HG03064 (cell line): ENCODE results near the gene MICA.
"Not testable (repeated sequence)": the region's sequence is repeated elsewhere in the genome, so short reads cannot be mapped to it uniquely, and the experiment has no call there.

ENCODE experiments used
- ATAC-seq: cut with Tn5 transposase; IDR thresholded peaks from one replicate; pipeline ENCODE4 v1.9.1; 2021; ENCODE audit warnings: low read depth; ENCODE audit not compliant: unreplicated experiment

MICA gene

GRCh38 chr6:31379850-31380249, 23.5 kb upstream of the MICA start:
- ATAC-seq: no peak

- no peak for ATAC-seq
These were observed 21.7 kb upstream of the MICA start for GRCh38 chr6:31381666-31382065.

GRCh38 chr6:31383149-31383548, 20.2 kb upstream of the MICA start:
- ATAC-seq: no peak

- no peak for ATAC-seq
These were observed 18.4 kb upstream of the MICA start for GRCh38 chr6:31385041-31385440.

GRCh38 chr6:31386099-31386498, 17.3 kb upstream of the MICA start:
- no peak for ATAC-seq

- ATAC-seq: no peak
These were observed 16.4 kb upstream of the MICA start for GRCh38 chr6:31386977-31387376.

- not testable (repeated sequence) for ATAC-seq
These were observed 14.2 kb upstream of the MICA start for GRCh38 chr6:31388916-31389801.

GRCh38 chr6:31389802-31390132, 13.6 kb upstream of the MICA start:
- not testable (repeated sequence) for ATAC-seq

GRCh38 chr6:31393932-31394331, 9.5 kb upstream of the MICA start:
- no peak for ATAC-seq

- ATAC-seq: no peak
These were observed 9.0 kb upstream of the MICA start for GRCh38 chr6:31394381-31394780.

- no peak for ATAC-seq
These were observed 7.6 kb upstream of the MICA start for GRCh38 chr6:31395832-31396231.

GRCh38 chr6:31396422-31397152, 6.8 kb upstream of the MICA start:
- no peak for ATAC-seq

GRCh38 chr6:31397153-31397499, 6.3 kb upstream of the MICA start:
- ATAC-seq: not testable (repeated sequence)

- no peak for ATAC-seq
These were observed 5.4 kb upstream of the MICA start for GRCh38 chr6:31397901-31398525.

- ATAC-seq: no peak
These were observed 3.6 kb upstream of the MICA start for GRCh38 chr6:31399589-31400466.

GRCh38 chr6:31400467-31401289, 2.7 kb upstream of the MICA start:
- ATAC-seq: peak; percentile 34

GRCh38 chr6:31401403-31401802, 2.0 kb upstream of the MICA start:
- no peak for ATAC-seq

GRCh38 chr6:31402324-31403282, 792 bp upstream of the MICA start:
- ATAC-seq: no peak

GRCh38 chr6:31404061-31404364, 618 bp downstream of the MICA start:
- not testable (repeated sequence) for ATAC-seq
